ENCODE results near the gene ALG9.

The ALG9 gene

GRCh38 chr11:111913997-111914396, 42.6 kb upstream of the ALG9 start:
- no peak for TF ChIP-seq CTCF (IDR thresholded peaks at IDR 0.05; ENCODE audit: borderline replicate concordance, insufficient read depth, low read depth, low read length)
- no peak overlapping the region for H3K4me3 ChIP-seq (ENCODE audit: low read depth, low read length)

DNA sequence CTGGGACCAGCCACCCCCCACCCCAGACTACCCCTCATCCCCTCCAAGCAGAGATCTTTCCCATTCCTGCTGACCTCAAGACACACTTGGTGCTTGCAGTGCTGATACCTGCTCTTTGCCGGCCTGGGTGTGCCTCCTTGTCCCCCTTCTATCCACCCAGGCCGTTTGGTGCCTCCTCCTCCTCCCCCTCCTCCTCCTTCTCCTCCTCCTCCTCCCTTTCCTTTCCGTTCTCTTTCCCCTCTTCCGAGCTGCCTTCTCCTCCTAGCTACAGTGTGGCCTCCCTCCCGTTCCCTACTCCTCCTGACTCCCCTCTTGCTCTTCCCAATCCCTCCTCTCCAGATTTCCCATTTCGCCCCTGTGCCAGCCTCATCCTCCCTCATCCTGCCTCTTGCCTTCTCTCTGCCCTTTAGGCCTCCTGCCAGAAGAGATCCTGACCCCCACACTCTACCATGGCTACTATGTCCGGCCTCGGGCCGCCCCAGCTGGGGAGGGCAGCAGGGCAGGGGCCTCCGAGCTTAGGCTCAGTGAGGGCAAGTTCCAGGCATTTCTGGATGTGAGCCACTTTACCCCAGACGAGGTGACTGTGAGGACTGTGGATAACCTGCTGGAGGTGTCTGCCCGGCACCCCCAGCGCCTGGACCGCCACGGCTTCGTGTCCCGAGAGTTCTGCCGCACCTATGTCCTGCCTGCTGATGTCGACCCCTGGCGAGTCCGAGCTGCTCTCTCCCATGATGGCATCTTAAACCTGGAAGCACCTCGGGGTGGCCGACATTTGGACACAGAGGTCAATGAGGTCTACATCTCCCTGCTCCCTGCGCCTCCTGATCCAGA, 41.9 kb upstream of the ALG9 start:
- TF ChIP-seq CTCF (IDR thresholded peaks at IDR 0.05; ENCODE audit: borderline replicate concordance, insufficient read depth, low read depth, low read length), result no peak
- H3K4me3 ChIP-seq (ENCODE audit: low read depth, low read length), result no peak overlapping the region

DNA sequence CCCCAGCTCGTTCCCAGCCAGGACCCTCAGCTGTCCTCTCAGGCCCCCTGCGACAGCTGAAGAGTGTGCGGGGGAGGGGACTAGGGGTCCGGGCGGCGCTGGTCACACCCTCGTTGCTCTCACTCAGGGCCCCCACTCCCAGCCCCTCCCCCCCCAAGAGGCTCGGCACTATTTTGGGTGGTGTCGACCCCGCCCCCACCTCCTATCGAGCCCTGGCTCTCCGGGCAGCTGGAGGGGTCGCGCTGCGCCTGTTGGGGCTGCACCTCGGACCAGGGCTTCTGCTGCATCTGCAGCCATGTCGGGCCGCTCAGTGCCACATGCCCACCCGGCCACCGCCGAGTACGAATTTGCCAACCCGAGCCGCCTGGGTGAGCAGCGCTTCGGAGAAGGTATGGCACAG, 41.2 kb upstream of the ALG9 start, which contains the start of gene HSPB2:
TSS of gene HSPB2 (plus strand) at position 200 of the 400 bp plus-strand sequence. CDS start at position 296, 96 bp downstream.
- H3K4me3 ChIP-seq (ENCODE audit: low read depth, low read length), result no peak within 1 kb of the TSS
- no peak for TF ChIP-seq CTCF (IDR thresholded peaks at IDR 0.05; ENCODE audit: borderline replicate concordance, insufficient read depth, low read depth, low read length)

DNA sequence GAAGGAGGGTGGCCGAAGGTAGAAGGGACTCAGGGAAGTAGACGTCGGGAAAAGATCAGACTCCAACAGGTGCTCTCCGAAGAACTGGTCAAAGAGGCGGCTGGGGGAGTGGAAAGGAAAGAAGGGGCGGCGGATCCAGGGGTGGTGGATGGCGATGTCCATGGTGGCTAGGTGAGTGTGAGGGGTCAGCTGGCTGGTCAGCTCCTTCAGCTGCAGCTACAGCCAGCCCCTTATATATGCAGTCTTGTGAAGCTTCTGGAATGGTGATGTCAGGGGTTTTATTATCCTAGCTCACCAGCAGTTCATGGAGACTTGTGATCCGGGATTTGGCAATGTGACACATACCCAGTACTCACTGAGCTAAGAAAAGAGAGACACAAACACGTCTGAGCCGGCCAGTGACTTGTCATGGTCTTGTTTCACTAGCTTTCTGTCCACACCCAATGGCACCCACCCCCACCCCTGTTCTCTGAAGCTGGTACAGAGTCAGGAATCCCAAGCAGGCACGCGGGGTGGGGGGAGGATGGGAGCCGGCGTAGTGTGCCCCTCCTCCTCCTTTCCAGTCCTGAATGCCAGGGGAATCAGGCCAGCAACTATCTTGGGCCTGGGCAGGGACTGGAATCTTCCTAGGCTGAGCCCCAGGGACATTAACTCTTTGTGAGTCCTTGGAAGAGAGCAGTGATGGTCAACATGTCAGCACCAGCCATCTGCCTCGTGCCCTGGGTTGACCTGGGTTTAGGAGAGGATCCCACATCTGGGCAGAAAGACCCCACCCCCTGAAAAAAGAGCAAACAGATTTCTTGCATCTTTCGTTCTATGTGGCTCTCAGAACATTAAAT, 40.4 kb upstream of the ALG9 start, which contains the start of gene CRYAB:
TSS of gene CRYAB (minus strand) at position 208 of the 839 bp plus-strand sequence. CDS start at position 162, 46 bp downstream.
- H3K4me3 ChIP-seq (ENCODE audit: low read depth, low read length), result no peak within 1 kb of the TSS
- no peak for TF ChIP-seq CTCF (IDR thresholded peaks at IDR 0.05; ENCODE audit: borderline replicate concordance, insufficient read depth, low read depth, low read length)

DNA sequence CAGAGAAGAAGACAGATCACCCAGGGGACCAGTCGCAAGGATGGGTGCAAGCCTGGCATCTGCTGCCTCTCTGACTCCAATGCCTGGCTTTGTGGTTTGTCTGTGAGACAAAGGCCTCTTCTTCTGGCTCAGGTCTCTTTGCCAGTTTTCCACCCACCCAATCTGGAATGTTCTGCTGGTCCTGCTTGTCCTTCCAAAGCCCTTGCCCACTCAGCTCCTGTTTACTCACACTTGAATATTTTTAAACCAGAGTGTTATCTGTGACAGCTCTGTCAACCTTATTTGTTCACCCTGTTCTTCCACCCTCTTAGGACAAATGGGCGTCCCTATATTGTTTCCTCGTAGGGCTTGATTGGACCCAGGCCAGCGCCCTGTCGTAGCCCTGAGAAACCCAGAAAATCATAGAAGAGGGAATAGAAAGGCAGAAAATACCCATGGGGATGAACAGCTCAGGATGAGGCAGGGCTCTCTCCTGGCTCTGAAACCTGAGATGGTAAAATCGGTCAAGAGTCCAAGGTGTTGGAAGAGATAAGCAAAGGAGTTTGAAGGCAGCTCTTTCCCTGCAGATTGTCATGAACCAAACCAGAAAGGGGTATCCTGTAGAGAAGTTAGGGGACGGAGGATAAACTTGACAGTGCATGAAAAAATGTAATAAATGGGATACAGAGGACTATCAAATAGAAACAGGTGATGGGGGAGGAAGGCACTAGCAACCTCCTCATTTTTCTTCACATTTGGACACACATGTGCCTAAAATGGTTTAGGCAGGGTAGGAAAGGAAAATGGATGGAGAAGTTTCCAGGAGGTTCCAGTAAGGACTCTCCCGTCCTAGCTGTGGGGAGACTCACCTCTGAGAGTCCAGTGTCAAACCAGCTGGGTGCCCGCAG, 39.5 kb upstream of the ALG9 start:
- H3K4me3 ChIP-seq (ENCODE audit: low read depth, low read length), result no peak overlapping the region
- TF ChIP-seq CTCF (IDR thresholded peaks at IDR 0.05; ENCODE audit: borderline replicate concordance, insufficient read depth, low read depth, low read length), result no peak

DNA sequence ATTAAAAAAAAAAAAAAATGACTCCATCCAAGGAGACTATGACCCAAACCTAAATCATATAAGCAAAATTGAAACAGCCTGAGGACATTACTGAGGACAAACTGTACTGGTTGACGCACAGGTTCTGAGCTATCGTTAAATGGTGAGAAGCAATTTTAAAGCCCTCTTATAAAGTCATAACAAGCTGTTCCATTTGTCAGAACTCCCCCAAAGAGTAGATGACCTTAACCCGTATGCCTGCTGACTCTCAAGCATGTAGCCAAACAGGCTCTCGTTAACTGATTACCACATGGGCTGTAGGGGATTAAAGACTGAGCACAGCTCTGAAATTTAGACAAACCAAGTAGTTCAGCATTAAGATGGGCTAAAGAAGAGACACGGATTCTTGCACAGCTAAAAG, 38.0 kb upstream of the ALG9 start:
- no peak overlapping the region for H3K4me3 ChIP-seq (ENCODE audit: low read depth, low read length)
- no peak for TF ChIP-seq CTCF (IDR thresholded peaks at IDR 0.05; ENCODE audit: borderline replicate concordance, insufficient read depth, low read depth, low read length)

Data from GM12875 (cell line).